NB4 (cell line): ENCODE results near the gene METTL24.

Experiments
- DNase-seq: peaks from one replicate; pipeline ENCODE4 v3.0.0; 2010; ENCODE audit warnings: low read depth
- H3K4me3 ChIP-seq: one replicate; pipeline ENCODE4 v1.5.1; 2011; ENCODE audit warnings: mild to moderate bottlenecking, low read depth, low read length, moderate library complexity
- CTCF ChIP-seq: IDR thresholded peaks from one replicate; pipeline ENCODE4 v1.5.1; 2012; ENCODE audit warnings: low read depth, low read length
- MAX ChIP-seq: IDR thresholded peaks from 2 replicates; pipeline ENCODE4 v1.6.1; 2011; ENCODE audit warnings: low read depth, low read length
- MYC ChIP-seq: IDR thresholded peaks from 2 replicates; pipeline ENCODE4 v1.6.1; 2011; ENCODE audit warnings: low read depth, low read length
- POLR2A ChIP-seq: IDR thresholded peaks from 2 replicates; pipeline ENCODE4 v1.6.1; 2011; ENCODE audit warnings: mild to moderate bottlenecking; ENCODE audit not compliant: insufficient read length; ENCODE audit errors: extremely low read depth

Gene METTL24

GRCh38 chr6:110366975-110367374 is 8.8 kb upstream of the METTL24 start:
- no peak for DNase-seq
- TF ChIP-seq POLR2A (no peak), CTCF (no peak), MYC (no peak), MAX (no peak)
- no peak overlapping the region for H3K4me3 ChIP-seq

DNA sequence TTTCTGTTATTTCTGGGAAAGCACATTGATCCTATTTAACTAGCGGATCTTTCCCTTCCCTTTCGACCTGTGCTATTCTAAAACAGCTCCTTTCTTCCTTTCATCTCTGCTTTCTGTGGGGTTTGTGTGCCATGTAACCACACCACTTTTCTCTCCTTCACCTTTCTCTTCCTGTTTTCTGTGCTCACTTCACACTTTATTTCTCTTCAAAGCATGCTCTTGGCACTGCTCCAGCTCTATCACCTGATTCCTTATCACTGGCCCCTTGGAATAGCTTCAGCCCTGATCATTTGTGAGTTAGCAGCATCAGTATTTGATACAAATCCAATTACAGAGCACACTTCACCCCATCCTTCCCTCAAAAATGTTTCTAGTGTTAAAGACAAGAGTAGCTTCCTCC is 8.1 kb upstream of the METTL24 start:
- no peak overlapping the region for H3K4me3 ChIP-seq
- no peak for DNase-seq
- TF ChIP-seq CTCF (no peak), MYC (no peak), POLR2A (no peak), MAX (no peak)

DNA sequence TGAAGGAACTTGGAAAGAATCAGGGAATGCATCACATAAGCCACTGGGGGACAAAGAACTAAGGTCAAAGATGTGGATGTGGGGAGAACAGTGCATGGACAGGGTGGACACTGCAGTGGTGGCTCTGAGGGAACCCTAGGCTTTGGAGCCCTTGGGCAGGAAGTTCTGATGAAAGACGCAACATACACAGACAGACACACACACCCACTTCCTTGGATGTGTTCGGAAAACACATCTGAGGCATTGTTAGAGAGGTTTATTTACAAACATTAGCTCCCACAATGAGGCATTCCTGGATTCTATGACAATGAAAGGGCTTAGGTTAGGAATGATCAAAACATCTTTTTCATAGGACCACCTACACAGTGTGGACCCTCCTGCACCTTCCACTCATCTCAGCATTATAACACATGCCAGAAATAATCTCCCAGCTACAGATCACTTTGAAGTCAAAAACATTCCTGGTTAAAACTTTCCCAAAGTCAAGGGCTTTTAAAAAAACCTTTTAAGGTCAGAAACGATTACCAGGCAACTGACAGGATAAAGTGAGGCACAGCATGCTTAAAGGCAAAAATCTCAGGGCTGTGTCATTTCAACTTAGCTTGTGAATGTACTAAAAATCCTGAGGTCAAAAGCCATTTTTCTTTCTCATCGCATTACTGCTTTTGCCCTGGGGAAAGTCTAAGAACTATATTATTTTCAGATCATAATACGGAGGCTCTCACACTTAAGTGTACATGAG is 6.4 kb upstream of the METTL24 start:
- TF ChIP-seq POLR2A: no peak
- no peak for TF ChIP-seq MAX
- TF ChIP-seq CTCF: no peak
- TF ChIP-seq MYC: no peak
- no peak for DNase-seq
- no peak overlapping the region for H3K4me3 ChIP-seq

- DNase-seq: no peak
- TF ChIP-seq POLR2A: no peak
- TF ChIP-seq MYC: no peak
- TF ChIP-seq CTCF: no peak
- TF ChIP-seq MAX: no peak
- no peak overlapping the region for H3K4me3 ChIP-seq
Observed at GRCh38 chr6:110363748-110364147, 5.6 kb upstream of the METTL24 start.

- H3K4me3 ChIP-seq: no peak overlapping the region
- no peak for DNase-seq
- TF ChIP-seq POLR2A (no peak), MYC (no peak), MAX (no peak), CTCF (no peak)
Observed at GRCh38 chr6:110360676-110361075, 2.5 kb upstream of the METTL24 start.
